Osteoblast (primary cell): ENCODE measurements around the gene TSPYL4. TPM values are rescaled to one million over a fixed set of nuclear protein-coding genes. Genes with fewer than 3 reads are reported as not detected.

ENCODE experiments used
- DNase-seq: peaks from one replicate; pipeline ENCODE4 v3.0.0; 2011; ENCODE audit warnings: low spot score, mixed read lengths; ENCODE audit not compliant: insufficient read length; ENCODE audit errors: missing footprints
- H2AFZ ChIP-seq: 2 replicates; pipeline ENCODE4 v1.6.0; 2011; ENCODE audit warnings: mild to moderate bottlenecking, low read length
- H3K27ac ChIP-seq: 2 replicates; pipeline ENCODE4 v1.5.1; 2011; ENCODE audit warnings: mild to moderate bottlenecking, low read depth, low read length, moderate library complexity
- H3K27me3 ChIP-seq: 2 replicates; pipeline ENCODE4 v1.6.0; 2012; ENCODE audit warnings: mild to moderate bottlenecking, control low read depth, inconsistent platforms, low read length, moderate library complexity; ENCODE audit not compliant: insufficient read depth
- H3K36me3 ChIP-seq: 2 replicates; pipeline ENCODE4 v1.5.1; 2011; ENCODE audit warnings: mild to moderate bottlenecking, low read length, control low read depth, moderate library complexity; ENCODE audit not compliant: insufficient read depth
- H3K4me1 ChIP-seq: 2 replicates; pipeline ENCODE4 v1.5.1; 2011; ENCODE audit warnings: mild to moderate bottlenecking, low read length, control low read depth, moderate library complexity; ENCODE audit not compliant: insufficient read depth
- H3K4me2 ChIP-seq: 2 replicates; pipeline ENCODE4 v1.6.0; 2011; ENCODE audit warnings: mild to moderate bottlenecking, low read length; ENCODE audit not compliant: insufficient read depth
- H3K4me3 ChIP-seq: fragments of 200-600 bp; sonication (generic); 3 replicates; pipeline ENCODE4 v1.5.1; 2012; ENCODE audit warnings: mild to moderate bottlenecking, low read length, inconsistent platforms; ENCODE audit not compliant: insufficient read depth
- H3K79me2 ChIP-seq: 2 replicates; pipeline ENCODE4 v1.6.0; 2012; ENCODE audit warnings: mild to moderate bottlenecking, low read length, control low read depth, inconsistent platforms; ENCODE audit not compliant: insufficient read depth
- H3K9me3 ChIP-seq: 2 replicates; pipeline ENCODE4 v1.5.1; 2011; ENCODE audit warnings: low read depth, low read length, control low read depth
- H4K20me1 ChIP-seq: 2 replicates; pipeline ENCODE4 v1.6.0; 2012; ENCODE audit warnings: mild to moderate bottlenecking, low read length, control low read depth; ENCODE audit not compliant: insufficient read depth
- total RNA-seq: library from RNA; depleted of rRNA; stranded (reverse); fragments of >200 nt; gene quantifications from 2 replicates; pipeline ENCODE4 v1.2.3, GENCODE V29; 2012
- TF ChIP-seq, protein P1 (sequence below): IDR thresholded peaks from 2 replicates; pipeline ENCODE4 v1.5.1; 2011; ENCODE audit warnings: mild to moderate bottlenecking, low read depth, low read length, moderate library complexity; ENCODE audit errors: extremely low read depth

The TSPYL4 gene
- total RNA-seq, 1 donor = 24.6 TPM

GRCh38 chr6:116265041-116265829 is 11.4 kb upstream of the TSPYL4 start:
- no peak overlapping the region for H3K4me3 ChIP-seq
- TF ChIP-seq, protein P1, sequence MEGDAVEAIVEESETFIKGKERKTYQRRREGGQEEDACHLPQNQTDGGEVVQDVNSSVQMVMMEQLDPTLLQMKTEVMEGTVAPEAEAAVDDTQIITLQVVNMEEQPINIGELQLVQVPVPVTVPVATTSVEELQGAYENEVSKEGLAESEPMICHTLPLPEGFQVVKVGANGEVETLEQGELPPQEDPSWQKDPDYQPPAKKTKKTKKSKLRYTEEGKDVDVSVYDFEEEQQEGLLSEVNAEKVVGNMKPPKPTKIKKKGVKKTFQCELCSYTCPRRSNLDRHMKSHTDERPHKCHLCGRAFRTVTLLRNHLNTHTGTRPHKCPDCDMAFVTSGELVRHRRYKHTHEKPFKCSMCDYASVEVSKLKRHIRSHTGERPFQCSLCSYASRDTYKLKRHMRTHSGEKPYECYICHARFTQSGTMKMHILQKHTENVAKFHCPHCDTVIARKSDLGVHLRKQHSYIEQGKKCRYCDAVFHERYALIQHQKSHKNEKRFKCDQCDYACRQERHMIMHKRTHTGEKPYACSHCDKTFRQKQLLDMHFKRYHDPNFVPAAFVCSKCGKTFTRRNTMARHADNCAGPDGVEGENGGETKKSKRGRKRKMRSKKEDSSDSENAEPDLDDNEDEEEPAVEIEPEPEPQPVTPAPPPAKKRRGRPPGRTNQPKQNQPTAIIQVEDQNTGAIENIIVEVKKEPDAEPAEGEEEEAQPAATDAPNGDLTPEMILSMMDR = no peak
- peaks cover 29% of the 10 kb centered on the region for H3K4me1 ChIP-seq
- H2AFZ ChIP-seq = no peak overlapping the region
- H3K79me2 ChIP-seq = no peaks in the 10 kb centered on the region
- H3K36me3 ChIP-seq = no peaks in the 10 kb centered on the region
- H3K9me3 ChIP-seq = no peaks in the 10 kb centered on the region
- H4K20me1 ChIP-seq = no peaks in the 10 kb centered on the region
- no peak overlapping the region for H3K4me2 ChIP-seq
- no peak overlapping the region for H3K27ac ChIP-seq
- DNase-seq = no peak
- H3K27me3 ChIP-seq = no peaks in the 10 kb centered on the region

- Histone ChIP-seq H3K79me2 (no peaks in the 10 kb centered on the region), H3K9me3 (no peaks in the 10 kb centered on the region), H3K4me2 (no peak overlapping the region), H2AFZ (no peak overlapping the region), H3K4me1 (peaks cover 24% of the 10 kb centered on the region), H3K36me3 (no peaks in the 10 kb centered on the region), H3K4me3 (no peak overlapping the region), H4K20me1 (no peaks in the 10 kb centered on the region), H3K27ac (no peak overlapping the region), H3K27me3 (no peaks in the 10 kb centered on the region)
- DNase-seq = no peak
- TF ChIP-seq, protein P1 = no peak
Observed at GRCh38 chr6:116263353-116263752, 9.5 kb upstream of the TSPYL4 start.

DNA sequence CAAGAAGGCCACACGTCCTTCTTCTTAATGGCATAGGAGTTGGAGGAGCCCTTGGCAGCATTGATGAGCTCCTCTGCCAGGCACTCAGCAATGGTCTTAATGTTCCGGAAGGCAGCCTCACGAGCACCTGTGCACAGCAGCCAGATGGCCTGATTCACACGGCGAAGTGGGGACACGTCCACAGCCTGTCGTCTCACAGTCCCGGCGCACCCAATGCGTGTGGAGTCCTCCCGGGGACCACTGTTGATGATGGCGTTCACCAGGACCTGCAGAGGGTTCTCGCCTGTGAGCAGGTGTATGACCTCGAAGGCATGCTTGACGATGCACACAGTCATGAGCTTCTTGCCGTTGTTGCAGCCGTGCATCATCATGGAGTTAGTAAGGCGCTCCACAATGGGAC is 4.6 kb upstream of the TSPYL4 start:
- Histone ChIP-seq H3K4me3 (no peak overlapping the region), H3K4me2 (no peak overlapping the region), H3K4me1 (peaks cover 9% of the 10 kb centered on the region), H4K20me1 (no peaks in the 10 kb centered on the region), H3K27ac (no peak overlapping the region), H2AFZ (no peak overlapping the region), H3K9me3 (no peaks in the 10 kb centered on the region), H3K79me2 (peaks cover 12% of the 10 kb centered on the region), H3K27me3 (no peaks in the 10 kb centered on the region), H3K36me3 (no peaks in the 10 kb centered on the region)
- no peak for DNase-seq
- TF ChIP-seq, protein P1 = no peak

DNA sequence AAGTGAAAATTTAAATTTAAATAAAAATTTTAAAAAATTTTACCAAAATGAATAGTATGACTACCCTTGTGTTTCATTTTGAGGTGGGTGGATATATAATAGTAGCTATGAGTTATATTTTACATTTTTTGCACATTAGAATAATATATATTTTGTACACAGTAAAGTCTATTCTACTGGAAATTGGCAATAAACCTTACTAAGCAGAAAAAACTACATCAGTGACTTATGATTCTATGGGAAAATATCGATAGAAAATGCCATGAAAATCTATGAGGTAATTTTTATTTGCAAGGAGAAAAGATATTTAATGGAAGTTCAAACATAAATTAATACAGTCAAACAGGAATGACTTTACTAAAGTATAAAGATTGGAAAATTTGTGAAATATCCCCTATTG is 2.8 kb upstream of the TSPYL4 start:
- H2AFZ ChIP-seq = no peak overlapping the region
- H3K79me2 ChIP-seq = peaks cover 30% of the 10 kb centered on the region
- DNase-seq = no peak
- no peaks in the 10 kb centered on the region for H3K9me3 ChIP-seq
- no peak overlapping the region for H3K4me2 ChIP-seq
- no peak overlapping the region for H3K27ac ChIP-seq
- no peaks in the 10 kb centered on the region for H4K20me1 ChIP-seq
- H3K4me3 ChIP-seq = no peak overlapping the region
- peaks cover 24% of the 10 kb centered on the region for H3K4me1 ChIP-seq
- H3K36me3 ChIP-seq = peaks cover 4% of the 10 kb centered on the region
- no peaks in the 10 kb centered on the region for H3K27me3 ChIP-seq
- TF ChIP-seq, protein P1 = no peak
